Spleen (tissue), 7 donors: ENCODE measurements around the gene ZFP28.

Source experiments
- CTCF ChIP-seq, 11 experiments: fragments of 200-600 bp in 7 of 11; fragments of 450-650 bp in 4 of 11; sonication (generic) in 4 of 11; IDR thresholded peaks in 8 of 11; conservative IDR thresholded peaks in 3 of 11; 1 replicate in 7 of 11; 2 replicates in 4 of 11; pipeline versions ENCODE4 v1.4.0 to v1.8.0; 2016 to 2021; ENCODE audit warnings: antibody characterized with exemption in 11 of 11, inconsistent platforms in 4 of 11, mild to moderate bottlenecking in 1 of 11
- POLR2AphosphoS5 ChIP-seq, 3 donors: sonication (generic); formaldehyde crosslinking; IDR thresholded peaks; one replicate each; pipeline ENCODE4 v1.5.1; 2017; ENCODE audit warnings: antibody characterized with exemption in 3 of 3
- donor health status: DM: no; HTN: no; CAD: no; lungs with moderate emphysema.
- donor health status: DM: no; HTN: no; CAD: no.
- donor health status: DM: no; HTN: no; CAD: no.

- TF ChIP-seq CTCF (IDR thresholded peaks at IDR 0.05 in 8 of 11, conservative IDR thresholded peaks at IDR 0.05 in 3 of 11) (no peak), POLR2AphosphoS5 (IDR thresholded peaks at IDR 0.05) (no peak)
These were observed 30.4 kb upstream of the ZFP28 start for GRCh38 chr19:56508290-56508778.
